ENCODE data around the gene FARS2.

The FARS2 gene

DNA sequence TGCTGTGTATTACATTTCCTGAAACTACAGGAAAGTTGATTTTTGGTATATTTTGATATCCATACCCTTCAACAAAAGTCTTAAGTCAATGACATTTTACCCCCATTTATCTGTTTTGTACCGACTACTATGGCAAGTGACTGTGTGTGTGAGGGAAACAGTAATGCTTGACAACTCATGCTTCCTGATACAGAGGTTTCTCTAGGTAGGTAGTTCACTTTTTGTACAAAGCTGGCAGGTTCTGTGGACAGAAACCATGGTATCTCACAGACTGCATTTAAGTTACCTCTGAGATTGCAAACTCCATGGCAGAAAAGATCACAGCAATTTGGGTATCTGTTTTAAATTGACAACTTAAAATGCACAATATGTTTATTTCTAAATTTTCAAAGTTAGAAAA lies 28.8 kb downstream of the FARS2 start:
- no peak for DNase-seq

GRCh38 chr6:5290500-5290899 lies 29.2 kb downstream of the FARS2 start:
- DNase-seq: no peak

DNA sequence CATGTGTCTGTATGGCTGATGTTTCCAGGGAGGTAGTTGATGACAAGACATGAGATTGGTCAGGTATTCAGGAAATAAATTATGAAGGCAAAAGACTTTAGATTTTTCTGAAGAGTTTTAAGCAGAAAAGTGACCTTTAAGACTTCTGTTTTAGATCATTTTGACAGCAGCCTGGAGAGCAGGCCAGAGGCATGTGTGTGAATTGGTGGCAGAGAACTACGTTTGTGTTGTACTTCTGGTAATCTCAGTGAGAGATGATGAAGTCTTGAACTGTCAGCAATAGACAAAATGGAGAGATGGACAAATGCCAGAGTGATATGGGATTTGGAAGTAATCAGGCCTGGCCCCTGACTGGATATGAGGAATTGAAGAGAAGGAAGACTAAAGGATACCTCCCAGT lies 30.8 kb downstream of the FARS2 start:
- DNase-seq: no peak

DNA sequence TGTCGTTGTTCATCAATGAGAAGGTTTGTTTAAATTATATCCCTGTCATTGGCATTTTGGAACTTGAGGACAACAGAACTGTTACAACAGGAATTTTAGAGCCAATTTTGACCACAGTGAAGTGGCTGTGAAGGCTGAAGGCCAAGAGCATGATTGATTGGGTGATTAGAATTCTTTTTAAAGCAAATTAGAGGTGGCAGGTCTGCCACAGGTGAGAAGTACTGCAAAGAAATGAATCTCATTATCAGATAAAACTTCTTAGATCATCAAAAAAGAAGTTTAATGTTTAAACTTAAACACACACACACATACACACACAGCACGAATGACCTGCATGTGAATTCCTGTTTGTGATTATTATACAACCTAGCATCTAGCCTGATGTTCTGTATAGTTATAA lies 32.4 kb downstream of the FARS2 start:
- no peak for DNase-seq

- no peak for DNase-seq
Observed at GRCh38 chr6:5294392-5295211, 33.3 kb downstream of the FARS2 start.

DNA sequence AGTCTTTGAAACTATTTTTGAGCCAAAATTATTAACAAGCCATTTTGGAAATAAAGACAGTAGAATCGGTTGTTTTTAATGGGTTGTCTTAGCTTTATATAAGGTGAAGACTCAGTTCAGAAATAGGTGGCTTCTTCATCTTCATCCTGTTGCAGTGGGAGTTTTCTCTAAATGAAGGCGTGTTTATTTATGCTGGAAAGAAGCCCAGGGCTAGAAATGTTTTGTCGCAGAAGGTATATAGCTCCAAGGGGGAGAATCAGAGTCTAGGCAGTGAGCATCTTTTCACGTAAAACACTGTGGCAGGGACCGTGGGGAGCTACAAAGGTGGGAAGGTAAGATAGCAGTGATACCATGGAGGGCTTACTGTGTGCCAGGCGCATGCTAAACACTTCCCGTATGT lies 34.3 kb downstream of the FARS2 start:
- DNase-seq: no peak

- no peak for DNase-seq
Observed at GRCh38 chr6:5300206-5300764, 39.0 kb downstream of the FARS2 start.

DNA sequence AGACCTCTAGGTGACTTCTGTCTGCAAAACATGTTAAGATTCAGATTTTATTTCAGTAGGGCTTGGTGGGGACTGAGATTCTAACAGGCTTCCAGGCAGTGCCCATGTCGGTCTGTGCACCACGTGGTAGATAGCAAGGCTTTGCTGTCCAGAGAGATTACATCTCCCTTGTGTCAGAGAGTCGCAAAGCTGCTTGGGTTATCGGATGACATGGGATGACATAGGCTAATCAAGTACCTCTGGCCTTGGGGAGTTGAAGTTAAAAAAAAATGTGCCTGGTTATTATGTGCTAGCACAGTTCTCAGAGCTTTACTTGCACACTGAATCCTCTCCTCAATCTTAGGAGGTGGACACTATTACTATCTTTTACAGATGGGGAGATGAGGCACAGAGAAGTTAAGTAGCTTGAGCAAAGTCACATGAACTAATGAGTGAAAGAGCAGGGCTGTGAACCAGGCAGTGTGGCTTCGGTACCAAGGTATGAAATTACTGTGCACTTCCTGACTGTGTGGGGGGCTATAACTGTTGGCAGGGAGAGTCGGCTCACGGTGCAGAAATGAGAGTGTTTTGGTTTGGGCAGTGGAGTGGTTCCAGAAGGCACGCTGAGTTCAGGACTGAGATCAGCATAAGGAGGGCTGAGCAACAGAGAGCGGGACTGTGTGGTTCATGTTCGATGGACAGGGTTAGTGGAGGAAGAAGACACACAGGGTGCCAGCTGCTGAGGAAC lies 41.1 kb downstream of the FARS2 start:
- DNase-seq: no peak

GRCh38 chr6:5302995-5303622 lies 41.8 kb downstream of the FARS2 start:
- peak; percentile 90 for DNase-seq

GRCh38 chr6:5303682-5304081 lies 42.4 kb downstream of the FARS2 start:
- DNase-seq: peak; percentile 33

DNA sequence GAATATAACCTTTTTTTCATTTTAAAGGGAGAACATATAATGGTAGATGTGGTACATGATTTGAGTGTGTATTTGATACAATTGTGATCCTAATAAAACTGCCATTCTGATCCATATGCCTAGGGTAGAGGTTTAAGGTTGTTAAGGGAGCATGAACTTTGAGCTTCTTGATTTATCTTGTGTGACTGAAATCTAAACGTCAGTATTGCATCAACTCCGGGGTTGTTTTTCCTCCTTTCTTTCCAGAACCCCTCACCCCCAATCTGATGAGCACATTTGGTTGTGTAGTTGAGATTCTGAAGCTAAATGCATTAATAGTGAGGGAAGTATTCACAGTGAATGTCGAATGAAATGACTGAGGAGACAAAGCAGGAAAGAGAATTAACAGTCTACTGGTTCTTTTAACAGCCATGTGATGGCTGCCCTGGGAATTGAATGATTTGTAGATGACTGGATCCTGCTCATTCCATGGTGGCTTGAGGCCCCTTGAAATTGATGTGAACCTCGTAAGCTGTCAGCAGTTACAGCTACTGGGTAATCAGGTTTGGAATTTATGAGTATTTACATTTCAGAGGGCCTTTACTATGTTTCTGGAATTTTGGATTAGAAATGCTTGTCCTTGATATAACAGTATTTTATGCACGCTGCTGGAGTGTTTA lies 44.8 kb downstream of the FARS2 start:
- peak; percentile 9 for DNase-seq

DNA sequence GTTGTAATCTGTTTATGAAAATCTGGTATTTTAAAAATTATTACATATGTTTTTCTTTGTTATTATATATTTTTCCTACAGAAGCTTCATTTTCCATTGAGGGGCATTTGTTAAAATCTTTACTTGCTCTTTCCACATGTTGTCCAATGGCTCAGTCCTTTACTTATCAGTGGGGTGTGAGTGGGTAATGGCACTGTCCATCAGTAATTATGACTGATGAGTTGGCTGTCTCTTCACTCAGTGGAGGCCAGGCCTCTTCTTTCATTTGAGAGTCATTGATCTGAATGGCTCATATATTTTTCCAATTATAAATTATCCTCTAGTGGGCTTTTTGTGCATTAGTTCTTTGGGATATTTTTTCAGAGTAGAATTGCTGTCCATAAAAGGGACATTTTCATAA lies 45.7 kb downstream of the FARS2 start:
- no peak for DNase-seq

GRCh38 chr6:5308066-5308465 lies 46.8 kb downstream of the FARS2 start:
- no peak for DNase-seq

GRCh38 chr6:5314191-5314865 lies 53.0 kb downstream of the FARS2 start:
- no peak for DNase-seq

DNA sequence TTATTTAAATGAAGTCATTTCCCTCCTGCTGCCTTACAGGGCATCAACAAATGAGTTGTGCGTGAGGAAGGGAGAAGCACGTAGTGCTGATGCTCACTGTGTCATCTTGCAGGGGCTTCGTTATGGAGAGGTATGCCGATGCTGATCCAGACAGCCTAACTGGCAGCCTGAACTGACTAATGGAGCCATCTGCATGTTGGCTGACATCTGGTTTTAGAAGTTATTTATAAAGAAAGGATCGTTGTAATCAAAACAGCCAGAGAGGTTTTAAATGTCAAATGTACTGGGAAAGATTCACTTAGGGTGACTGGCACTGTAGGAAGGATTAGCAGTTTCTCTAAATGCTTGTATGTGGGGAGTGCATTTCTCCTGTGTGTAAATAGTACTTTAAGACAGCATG lies 54.6 kb downstream of the FARS2 start:
- DNase-seq: peak; percentile 13

GRCh38 chr6:5316951-5317350 lies 55.6 kb downstream of the FARS2 start:
- no peak for DNase-seq

GRCh38 chr6:5318617-5319272 lies 57.4 kb downstream of the FARS2 start:
- DNase-seq: no peak

DNA sequence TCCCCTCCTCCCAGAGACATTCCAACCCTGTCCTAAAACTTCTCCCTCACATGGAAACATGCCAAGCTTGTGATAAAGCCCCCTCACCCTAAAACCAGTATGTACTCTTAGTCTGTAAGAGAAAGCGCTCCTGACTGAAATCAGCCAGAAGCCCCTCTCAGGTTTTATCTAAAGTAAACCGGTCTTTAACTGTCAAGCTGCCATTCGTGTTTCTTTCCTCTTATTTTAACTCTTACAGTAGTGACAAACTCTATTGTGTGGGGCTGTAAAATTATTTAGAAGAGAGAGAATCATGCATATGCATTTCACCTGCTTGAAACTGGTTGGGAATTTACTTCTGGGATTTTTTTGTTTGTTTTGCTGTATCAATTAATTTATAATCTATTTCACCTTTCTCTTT lies 62.7 kb downstream of the FARS2 start:
- no peak for DNase-seq

GRCh38 chr6:5325173-5325572 lies 63.9 kb downstream of the FARS2 start:
- DNase-seq: peak; percentile 85

GRCh38 chr6:5326022-5326641 lies 64.8 kb downstream of the FARS2 start:
- DNase-seq: no peak

- DNase-seq: no peak
Observed at GRCh38 chr6:5328800-5329199, 67.5 kb downstream of the FARS2 start.
